ENCODE results near the gene ST8SIA1.

- TF ChIP-seq NFRKB (IDR thresholded peaks at IDR 0.05): no peak
- no peak for TF ChIP-seq PKNOX1 (IDR thresholded peaks at IDR 0.05)
- no peak for TF ChIP-seq FOXM1 (IDR thresholded peaks at IDR 0.05; ENCODE audit: borderline replicate concordance)
- no peak for TF ChIP-seq FOXA1 (IDR thresholded peaks at IDR 0.05)
- no peak for TF ChIP-seq BHLHE40 (IDR thresholded peaks at IDR 0.05; ENCODE audit: borderline replicate concordance)
- no peak for TF ChIP-seq SP1 (IDR thresholded peaks at IDR 0.05)
- no peak for TF ChIP-seq LEF1 (IDR thresholded peaks at IDR 0.05; ENCODE audit: borderline replicate concordance)
- no peak for TF ChIP-seq ZNF384 (IDR thresholded peaks at IDR 0.05)
- TF ChIP-seq TARDBP (IDR thresholded peaks at IDR 0.05): no peak
- no peak for TF ChIP-seq SUZ12 (IDR thresholded peaks at IDR 0.05)
- no peak for TF ChIP-seq HDGF (IDR thresholded peaks at IDR 0.05; ENCODE audit: borderline replicate concordance)
- TF ChIP-seq CTBP1 (IDR thresholded peaks at IDR 0.05; ENCODE audit: borderline replicate concordance): no peak
Measured at GRCh38 chr12:22262309-22262708, 72.2 kb downstream of the ST8SIA1 start.
